BLaER1 treated with 17β-estradiol and CSF1 and Interleukin-3, amounts not matched to agents 10 nM and 100 nM (cell line): ENCODE results near the gene MYO1D.
A peak's percentile ranks its signal among the peaks of the same experiment; 100 is the strongest.

Experiments used
- H3K27ac ChIP-seq, 11 experiments: shearing (Covaris generic); formaldehyde crosslinking; 2 replicates each; pipeline ENCODE4 v1.8.1; 2022
- H3K27me3 ChIP-seq, 11 experiments: shearing (Covaris generic); formaldehyde crosslinking; 2 replicates each; pipeline ENCODE4 v1.8.1; 2022
- H3K36me3 ChIP-seq, 11 experiments: shearing (Covaris generic); formaldehyde crosslinking; 2 replicates each; pipeline ENCODE4 v1.8.1; 2022
- H3K4me1 ChIP-seq, 10 experiments: shearing (Covaris generic); formaldehyde crosslinking; 2 replicates each; pipeline ENCODE4 v1.8.1; 2022
- H3K4me2 ChIP-seq, 11 experiments: shearing (Covaris generic); formaldehyde crosslinking; 2 replicates each; pipeline ENCODE4 v1.8.1; 2022
- H3K4me3 ChIP-seq, 10 experiments: shearing (Covaris generic); formaldehyde crosslinking; 2 replicates each; pipeline ENCODE4 v1.8.1; 2022
- H3K9ac ChIP-seq, 11 experiments: shearing (Covaris generic); formaldehyde crosslinking; 2 replicates each; pipeline ENCODE4 v1.8.1; 2022
- H3K9me3 ChIP-seq, 11 experiments: shearing (Covaris generic); formaldehyde crosslinking; replicated peaks in 1 of 11; 2 replicates each; pipeline ENCODE4 v1.8.1; 2022
- H4K20me1 ChIP-seq, 11 experiments: shearing (Covaris generic); formaldehyde crosslinking; 2 replicates each; pipeline ENCODE4 v1.8.1; 2022
- Cebpa-rat ChIP-seq, 11 experiments: shearing (Covaris generic); IDR thresholded peaks; 2 replicates each; pipeline ENCODE4 v1.8.1; 2022

MYO1D gene

GRCh38 chr17:32878211-32878610, 1.3 kb upstream of the MYO1D start:
- peaks cover 23 to 49% (median 29%) of the 10 kb centered on the region in 10 experiments for H3K4me1 ChIP-seq
- peaks cover 0 to 15% (median 0%) of the 10 kb centered on the region in 11 experiments; a peak in 1 of 22 replicates for H4K20me1 ChIP-seq
- no peaks in the 10 kb centered on the region for H3K9me3 ChIP-seq
- no peaks in the 10 kb centered on the region for H3K36me3 ChIP-seq
- H3K27ac ChIP-seq: no peak overlapping the region
- peak overlapping the region; percentile 71 to 100 (median 91) for H3K4me2 ChIP-seq
- H3K4me3 ChIP-seq: peak overlapping the region in 5 of 10 experiments; percentile 80 to 89 (median 88); a peak in 6 of 20 replicates
- H3K9ac ChIP-seq: peak overlapping the region in 2 of 11 experiments; percentile 80 to 81; a peak in 2 of 22 replicates
- H3K27me3 ChIP-seq: peaks cover 9 to 16% (median 12%) of the 10 kb centered on the region in 11 experiments; a peak in 21 of 22 replicates
- no peak for TF ChIP-seq Cebpa-rat (IDR thresholded peaks at IDR 0.05)

GRCh38 chr17:32877164-32877764, 340 bp upstream of the MYO1D start:
- no peak for TF ChIP-seq Cebpa-rat (IDR thresholded peaks at IDR 0.05)
- H3K4me2 ChIP-seq: peak overlapping the region; percentile 81 to 100 (median 97)
- peaks cover 0 to 15% (median 0%) of the 10 kb centered on the region in 11 experiments; a peak in 1 of 22 replicates for H4K20me1 ChIP-seq
- no peaks in the 10 kb centered on the region for H3K36me3 ChIP-seq
- peak overlapping the region; percentile 71 to 86 (median 81) for H3K9ac ChIP-seq
- peak overlapping the region in 10 of 11 experiments; percentile 54 to 68 (median 62); a peak in 18 of 22 replicates for H3K27ac ChIP-seq
- peaks cover 24 to 42% (median 29%) of the 10 kb centered on the region in 10 experiments for H3K4me1 ChIP-seq
- no peaks in the 10 kb centered on the region for H3K9me3 ChIP-seq
- H3K27me3 ChIP-seq: peaks cover 9 to 16% (median 12%) of the 10 kb centered on the region in 11 experiments; a peak in 21 of 22 replicates
- H3K4me3 ChIP-seq: peak overlapping the region; percentile 78 to 94 (median 89)

- peaks cover 0 to 20% (median under 1%) of the 10 kb centered on the region in 11 experiments; a peak in 4 of 22 replicates for H4K20me1 ChIP-seq
- H3K4me1 ChIP-seq: peaks cover 32 to 42% (median 37%) of the 10 kb centered on the region in 10 experiments
- H3K27ac ChIP-seq: peak overlapping the region in 1 of 11 experiments; percentile 67; a peak in 1 of 22 replicates
- TF ChIP-seq Cebpa-rat (IDR thresholded peaks at IDR 0.05): no peak
- H3K4me2 ChIP-seq: peak overlapping the region; percentile 92 to 100 (median 98)
- H3K9me3 ChIP-seq: no peaks in the 10 kb centered on the region
- no peaks in the 10 kb centered on the region for H3K36me3 ChIP-seq
- H3K4me3 ChIP-seq: peak overlapping the region; percentile 78 to 94 (median 89)
- peak overlapping the region in 10 of 11 experiments; percentile 71 to 86 (median 81); a peak in 19 of 22 replicates for H3K9ac ChIP-seq
- peaks cover 9 to 16% (median 12%) of the 10 kb centered on the region in 11 experiments; a peak in 21 of 22 replicates for H3K27me3 ChIP-seq
These were observed 954 bp downstream of the MYO1D start for GRCh38 chr17:32875923-32876416.

GRCh38 chr17:32875230-32875917, 1.6 kb downstream of the MYO1D start:
- Histone ChIP-seq H3K4me3 (no peak overlapping the region; a peak in 1 of 20 replicates), H3K27ac (no peak overlapping the region)

GRCh38 chr17:32873114-32873513, 3.8 kb downstream of the MYO1D start:
- no peaks in the 10 kb centered on the region for H3K36me3 ChIP-seq
- H3K27me3 ChIP-seq: peaks cover 9 to 16% (median 12%) of the 10 kb centered on the region in 11 experiments; a peak in 21 of 22 replicates
- peaks cover 24 to 38% (median 33%) of the 10 kb centered on the region in 10 experiments for H3K4me1 ChIP-seq
- H3K27ac ChIP-seq: no peak overlapping the region
- H4K20me1 ChIP-seq: peaks cover 0 to 30% (median 2%) of the 10 kb centered on the region in 11 experiments; a peak in 4 of 22 replicates
- no peak for TF ChIP-seq Cebpa-rat (IDR thresholded peaks at IDR 0.05)
- no peak overlapping the region for H3K9ac ChIP-seq
- no peak overlapping the region for H3K4me2 ChIP-seq
- no peak overlapping the region for H3K4me3 ChIP-seq
- H3K9me3 ChIP-seq: no peaks in the 10 kb centered on the region

More at GRCh38 chr17:32875230-32875917, 1.6 kb downstream of the MYO1D start:
- no peak overlapping the region; a peak in 1 of 22 replicates for H3K9ac ChIP-seq
- H3K9me3 ChIP-seq: no peaks in the 10 kb centered on the region
- peaks cover 31 to 41% (median 38%) of the 10 kb centered on the region in 10 experiments for H3K4me1 ChIP-seq
- peak overlapping the region in 8 of 11 experiments; percentile 92 to 100 (median 98); a peak in 13 of 22 replicates for H3K4me2 ChIP-seq
- H3K36me3 ChIP-seq: no peaks in the 10 kb centered on the region
- peaks cover 0 to 24% (median 2%) of the 10 kb centered on the region in 11 experiments; a peak in 4 of 22 replicates for H4K20me1 ChIP-seq
- H3K27me3 ChIP-seq: peaks cover 9 to 16% (median 12%) of the 10 kb centered on the region in 11 experiments; a peak in 21 of 22 replicates
- no peak for TF ChIP-seq Cebpa-rat (IDR thresholded peaks at IDR 0.05)

- Histone ChIP-seq H3K27ac (no peak overlapping the region), H3K27me3 (peaks cover 9 to 15% (median 12%) of the 10 kb centered on the region in 11 experiments; a peak in 21 of 22 replicates), H3K4me1 (peaks cover 18 to 30% (median 26%) of the 10 kb centered on the region in 10 experiments), H3K4me3 (no peak overlapping the region), H3K4me2 (peak overlapping the region; percentile 34 to 73 (median 56)), H3K9ac (no peak overlapping the region), H4K20me1 (peaks cover 0 to 30% (median 2%) of the 10 kb centered on the region in 11 experiments; a peak in 4 of 22 replicates), H3K36me3 (no peaks in the 10 kb centered on the region), H3K9me3 (no peaks in the 10 kb centered on the region)
- no peak for TF ChIP-seq Cebpa-rat (IDR thresholded peaks at IDR 0.05)
These were observed 5.2 kb downstream of the MYO1D start for GRCh38 chr17:32871746-32872145.

GRCh38 chr17:32870969-32871368, 6.0 kb downstream of the MYO1D start:
- H3K4me3 ChIP-seq: no peak overlapping the region
- H3K4me2 ChIP-seq: peak overlapping the region; percentile 34 to 73 (median 56)
- H3K27ac ChIP-seq: no peak overlapping the region
- no peaks in the 10 kb centered on the region for H3K36me3 ChIP-seq
- H3K4me1 ChIP-seq: peaks cover 18 to 25% (median 21%) of the 10 kb centered on the region in 10 experiments
- H4K20me1 ChIP-seq: peaks cover 0 to 30% (median 0%) of the 10 kb centered on the region in 11 experiments; a peak in 4 of 22 replicates
- no peaks in the 10 kb centered on the region for H3K9me3 ChIP-seq
- no peak for TF ChIP-seq Cebpa-rat (IDR thresholded peaks at IDR 0.05)
- peaks cover 1 to 8% (median 5%) of the 10 kb centered on the region in 11 experiments; a peak in 16 of 22 replicates for H3K27me3 ChIP-seq
- no peak overlapping the region for H3K9ac ChIP-seq

GRCh38 chr17:32870027-32870670, 6.8 kb downstream of the MYO1D start:
- TF ChIP-seq Cebpa-rat (IDR thresholded peaks at IDR 0.05): no peak
- Histone ChIP-seq H3K27me3 (no peaks in the 10 kb centered on the region), H3K4me2 (peak overlapping the region in 3 of 11 experiments; percentile 5 to 56 (median 12); a peak in 2 of 22 replicates), H3K27ac (no peak overlapping the region), H3K4me1 (peaks cover 14 to 21% (median 18%) of the 10 kb centered on the region in 10 experiments), H3K9me3 (no peaks in the 10 kb centered on the region), H4K20me1 (peaks cover 0 to 30% (median 0%) of the 10 kb centered on the region in 11 experiments; a peak in 4 of 22 replicates), H3K36me3 (no peaks in the 10 kb centered on the region), H3K4me3 (no peak overlapping the region), H3K9ac (no peak overlapping the region)
